ENCODE measurements around the gene NRIP1.

DNA sequence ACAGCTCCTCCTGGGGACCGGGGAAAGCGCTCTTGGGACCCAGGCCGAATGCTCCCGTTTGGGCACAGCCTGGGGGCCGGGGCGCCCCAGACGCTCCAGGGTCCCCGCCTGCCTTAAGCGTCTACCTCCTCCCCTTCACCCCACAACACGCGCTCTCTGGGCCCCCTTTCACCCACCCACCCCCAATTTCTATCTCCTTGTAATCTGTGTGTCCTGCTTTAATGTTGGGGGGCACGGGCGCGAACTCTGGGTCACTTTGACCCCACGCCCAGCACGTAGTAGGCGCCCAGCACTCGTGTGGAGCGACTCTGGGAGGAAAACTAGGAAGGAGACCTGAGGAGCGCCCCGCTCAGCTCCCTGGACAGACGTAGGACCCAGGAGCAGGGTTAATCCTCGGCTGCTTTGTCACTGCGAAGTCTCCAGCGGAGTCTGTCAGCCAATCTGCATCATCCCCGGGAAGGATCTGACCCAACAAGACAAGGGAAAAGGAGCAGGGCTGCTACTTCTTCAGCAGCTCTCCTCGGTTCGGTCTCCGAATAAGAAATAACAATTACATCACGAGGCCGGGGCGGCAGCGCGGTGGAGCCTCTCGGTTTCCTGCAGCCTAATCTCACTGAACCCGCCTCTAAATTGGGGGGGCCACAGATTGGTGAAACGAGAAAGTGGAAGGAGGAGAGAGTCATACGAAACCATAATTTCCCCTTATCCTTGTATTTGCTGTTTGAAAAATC, 757 bp upstream of the NRIP1 start:
- TF ChIP-seq, protein P1, sequence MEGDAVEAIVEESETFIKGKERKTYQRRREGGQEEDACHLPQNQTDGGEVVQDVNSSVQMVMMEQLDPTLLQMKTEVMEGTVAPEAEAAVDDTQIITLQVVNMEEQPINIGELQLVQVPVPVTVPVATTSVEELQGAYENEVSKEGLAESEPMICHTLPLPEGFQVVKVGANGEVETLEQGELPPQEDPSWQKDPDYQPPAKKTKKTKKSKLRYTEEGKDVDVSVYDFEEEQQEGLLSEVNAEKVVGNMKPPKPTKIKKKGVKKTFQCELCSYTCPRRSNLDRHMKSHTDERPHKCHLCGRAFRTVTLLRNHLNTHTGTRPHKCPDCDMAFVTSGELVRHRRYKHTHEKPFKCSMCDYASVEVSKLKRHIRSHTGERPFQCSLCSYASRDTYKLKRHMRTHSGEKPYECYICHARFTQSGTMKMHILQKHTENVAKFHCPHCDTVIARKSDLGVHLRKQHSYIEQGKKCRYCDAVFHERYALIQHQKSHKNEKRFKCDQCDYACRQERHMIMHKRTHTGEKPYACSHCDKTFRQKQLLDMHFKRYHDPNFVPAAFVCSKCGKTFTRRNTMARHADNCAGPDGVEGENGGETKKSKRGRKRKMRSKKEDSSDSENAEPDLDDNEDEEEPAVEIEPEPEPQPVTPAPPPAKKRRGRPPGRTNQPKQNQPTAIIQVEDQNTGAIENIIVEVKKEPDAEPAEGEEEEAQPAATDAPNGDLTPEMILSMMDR (IDR thresholded peaks at IDR 0.05), result no peak
- no peak for TF ChIP-seq CBFB (CRISPR knock-in tag; IDR thresholded peaks at IDR 0.05; ENCODE audit: low read depth)
